ENCODE data around the gene FEV. TPM values are rescaled to one million over a fixed set of nuclear protein-coding genes. Genes with fewer than 3 reads are reported as not detected.
A peak's percentile ranks its signal among the peaks of the same experiment; 100 is the strongest.

FEV gene
- polyA plus RNA-seq, 12 donors, result 0.09 to 5.7 (median 0.17) TPM; not detected in 5

DNA sequence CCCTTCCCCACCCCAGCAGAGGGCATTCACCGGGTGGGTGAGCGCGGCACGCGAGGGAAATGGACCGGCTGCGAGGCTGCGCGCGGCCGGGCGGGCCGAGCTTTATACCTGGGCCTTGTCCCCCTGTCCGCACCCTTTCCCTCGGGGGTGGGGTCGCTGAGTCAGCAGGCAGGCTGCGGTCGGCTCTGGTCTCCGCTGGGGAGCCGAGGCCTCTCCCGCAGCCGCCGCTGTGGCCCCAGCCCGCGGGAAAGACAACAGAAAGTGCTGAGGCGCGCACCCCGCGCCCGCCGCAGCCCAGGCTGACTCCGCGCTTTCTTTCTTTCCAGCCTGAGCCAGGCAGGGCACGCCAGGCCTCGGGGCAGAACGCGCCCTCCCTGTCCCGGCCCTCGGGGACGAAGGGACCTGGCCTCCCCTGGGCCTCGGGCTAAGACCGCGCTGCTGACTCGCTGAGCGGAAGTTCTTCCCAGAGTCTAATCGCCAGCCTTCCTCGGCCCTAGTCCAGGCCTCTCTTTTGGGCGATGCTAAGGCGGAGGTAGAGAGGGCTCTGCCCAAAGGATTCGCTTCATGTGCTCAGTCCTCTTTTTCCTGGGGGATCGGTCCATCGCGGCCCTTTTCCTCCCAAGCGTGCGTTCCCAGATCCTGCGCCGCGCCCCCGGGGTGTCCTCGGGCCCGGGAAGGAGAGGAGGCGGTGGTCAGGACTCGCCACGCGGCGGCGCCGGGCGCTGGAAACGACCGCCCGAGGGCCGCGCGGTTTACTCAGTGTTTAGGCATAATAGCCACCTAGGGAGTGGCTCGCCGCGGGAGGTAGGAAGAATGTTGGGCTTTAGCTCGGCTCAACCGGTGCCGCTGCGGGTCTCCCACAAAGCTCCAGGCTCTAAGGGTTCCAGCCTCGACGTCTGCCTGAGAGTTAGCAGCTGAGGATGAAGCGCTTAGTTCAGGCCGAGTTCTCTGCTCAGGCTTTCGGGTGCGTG is 8.6 kb upstream of the FEV start, which contains the start of gene CRYBA2:
Gene CRYBA2, minus strand, starts transcription at position 78 of the 971 bp plus-strand sequence. CDS start 246 bp downstream, outside the sequence.
- DNase-seq, result no peak

DNA sequence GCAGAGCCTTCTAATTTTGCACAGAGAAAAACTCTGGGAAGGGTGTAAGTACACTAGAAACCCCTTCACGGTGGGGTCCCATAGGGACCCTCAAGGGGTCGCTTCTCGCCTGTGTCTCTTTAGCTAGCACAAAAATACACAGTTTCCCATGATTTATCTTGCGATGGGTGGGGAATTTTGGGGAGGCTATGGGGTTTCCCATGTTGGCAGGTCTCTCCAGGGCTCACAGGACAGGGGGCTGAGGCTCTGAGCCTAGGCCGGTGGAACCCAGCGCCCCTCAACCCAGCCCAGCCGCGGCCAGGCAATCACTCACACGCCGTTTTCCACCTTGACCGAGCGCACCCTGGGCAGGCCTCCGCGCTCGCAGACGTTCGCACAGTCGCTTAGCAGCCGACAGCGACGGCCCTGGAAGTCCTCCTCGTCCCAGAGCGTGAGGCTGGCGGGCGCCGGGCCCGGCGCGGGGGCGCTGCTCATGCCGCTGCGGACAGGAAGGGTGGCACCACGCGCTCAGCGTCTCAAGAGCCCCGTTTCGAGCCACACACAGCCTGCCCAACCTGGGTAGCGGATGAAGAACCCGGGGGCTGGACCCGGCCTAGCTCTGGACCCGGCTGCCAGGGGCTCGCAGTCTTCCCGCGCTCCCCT is 7.8 kb upstream of the FEV start:
- DNase-seq, result no peak

DNA sequence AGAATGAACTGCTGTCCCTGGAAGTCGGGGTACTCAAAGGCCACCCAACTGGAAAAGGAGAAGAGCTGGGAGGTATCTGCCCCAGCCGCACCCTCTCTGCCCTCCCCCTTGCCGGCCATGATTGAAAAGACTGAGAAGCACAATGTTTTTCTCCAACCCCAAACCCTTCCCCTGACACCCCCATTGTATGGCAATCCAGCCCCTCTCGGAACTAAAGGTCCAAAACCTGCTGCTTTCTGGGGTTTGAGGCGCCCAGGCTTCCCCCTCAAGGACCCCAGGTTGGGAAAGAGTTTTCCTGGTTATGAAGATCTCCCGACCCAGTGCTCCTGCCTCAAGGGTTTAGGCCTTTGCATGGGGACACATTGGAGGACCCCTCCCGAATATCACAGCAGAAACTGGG is 7.2 kb upstream of the FEV start:
- DNase-seq, result no peak

DNA sequence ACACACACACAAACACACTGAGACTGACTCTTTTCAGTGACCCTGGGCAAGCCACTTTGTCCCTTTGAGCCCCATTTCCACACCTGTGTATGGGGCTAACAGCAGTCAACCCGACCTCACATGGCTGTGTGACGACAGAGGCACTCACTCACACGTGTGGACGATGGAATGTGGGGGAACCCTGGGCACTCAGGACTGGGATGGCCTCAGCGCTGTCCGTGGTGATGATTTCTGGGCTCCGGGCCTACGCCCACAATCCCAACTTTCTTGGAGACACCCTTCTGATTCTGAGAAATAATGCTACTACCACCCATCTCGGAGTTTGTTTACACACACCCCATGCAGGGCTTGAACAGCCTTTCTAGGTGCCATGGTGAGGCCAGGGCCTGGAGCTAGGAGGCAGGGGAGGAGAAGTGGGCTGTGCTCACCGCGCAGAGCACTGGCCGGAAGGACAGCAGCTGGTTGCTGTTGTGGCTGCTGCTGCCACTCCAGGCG is 6.7 kb upstream of the FEV start:
- DNase-seq, result no peak

DNA sequence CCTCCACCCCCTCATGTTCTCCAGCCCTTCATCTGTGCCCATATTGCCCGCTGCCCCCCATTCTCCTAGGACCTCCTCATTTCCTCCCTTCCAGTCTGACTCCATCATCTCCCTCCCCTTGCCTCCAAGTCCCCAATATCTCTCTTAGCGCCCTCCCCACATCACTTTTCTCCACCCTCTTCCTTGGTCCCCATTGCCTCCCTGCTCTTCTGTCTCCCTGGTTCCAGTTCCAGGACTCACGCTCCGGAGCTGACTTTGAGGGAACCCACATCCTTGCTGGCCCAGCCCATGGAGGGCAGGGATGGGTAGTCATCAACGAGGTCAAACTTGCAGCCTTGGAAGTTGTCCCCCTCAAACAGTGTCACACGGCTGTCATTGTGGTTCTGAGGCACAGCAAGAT is 5.6 kb upstream of the FEV start:
- DNase-seq, result no peak

DNA sequence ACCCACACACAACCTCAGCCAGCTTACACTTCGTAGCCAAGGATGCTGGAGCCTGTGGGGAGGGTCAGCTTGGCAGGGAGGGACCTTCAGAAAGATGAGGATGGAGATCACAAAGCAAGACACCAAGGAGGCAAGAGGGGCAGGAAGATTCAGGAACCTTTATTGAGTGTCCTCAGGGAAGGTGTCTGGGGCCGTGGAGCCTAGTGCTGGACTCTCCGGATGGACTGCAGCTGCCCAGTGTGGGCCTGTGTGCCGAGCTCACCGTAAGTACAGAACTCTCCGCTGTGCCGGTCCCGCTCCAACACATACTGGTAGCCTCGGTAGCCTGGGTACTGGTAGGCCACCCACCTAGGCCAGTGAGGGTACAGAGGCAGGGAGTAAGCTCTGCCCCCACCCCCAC is 5.1 kb upstream of the FEV start:
- no peak for DNase-seq

DNA sequence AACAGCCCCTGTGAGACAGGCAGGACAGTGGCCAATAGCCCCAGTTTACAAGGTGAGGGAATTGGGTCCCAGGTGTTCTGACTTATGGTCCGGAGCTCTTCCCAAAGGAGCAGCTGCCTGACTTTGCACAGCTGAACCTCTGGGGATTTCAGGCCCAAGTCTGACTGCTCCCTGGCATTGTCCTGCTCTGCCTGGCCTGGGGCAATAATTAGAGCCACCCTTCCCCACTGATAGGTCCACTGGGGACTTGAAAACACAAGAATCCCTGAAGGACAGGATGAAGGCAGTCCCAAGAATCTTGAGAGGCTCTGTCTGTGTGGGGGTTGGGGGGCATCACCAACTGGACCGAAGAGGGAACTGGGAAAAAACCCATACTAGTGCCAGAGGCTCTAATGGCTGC is 3.7 kb upstream of the FEV start:
- DNase-seq, result no peak

DNA sequence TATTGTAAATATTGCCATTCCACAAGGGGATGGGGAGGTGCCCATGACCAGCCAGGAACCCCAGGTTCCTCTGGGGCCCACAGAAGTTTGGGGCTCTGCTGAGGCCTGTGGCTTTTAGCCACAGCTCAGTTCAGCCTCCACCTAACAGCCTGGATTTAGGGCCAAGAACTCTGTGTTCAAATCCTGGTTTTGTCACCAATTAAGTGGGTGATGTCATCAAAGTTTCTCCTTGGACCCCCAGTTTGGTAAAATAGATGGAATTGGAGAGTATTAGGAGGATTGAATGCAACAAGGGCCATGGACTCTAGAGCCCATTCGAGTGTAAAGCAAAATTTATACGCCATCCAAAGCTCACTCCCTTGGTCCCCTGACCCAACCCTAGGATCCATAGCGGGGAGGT is 3.2 kb upstream of the FEV start:
- no peak for DNase-seq

DNA sequence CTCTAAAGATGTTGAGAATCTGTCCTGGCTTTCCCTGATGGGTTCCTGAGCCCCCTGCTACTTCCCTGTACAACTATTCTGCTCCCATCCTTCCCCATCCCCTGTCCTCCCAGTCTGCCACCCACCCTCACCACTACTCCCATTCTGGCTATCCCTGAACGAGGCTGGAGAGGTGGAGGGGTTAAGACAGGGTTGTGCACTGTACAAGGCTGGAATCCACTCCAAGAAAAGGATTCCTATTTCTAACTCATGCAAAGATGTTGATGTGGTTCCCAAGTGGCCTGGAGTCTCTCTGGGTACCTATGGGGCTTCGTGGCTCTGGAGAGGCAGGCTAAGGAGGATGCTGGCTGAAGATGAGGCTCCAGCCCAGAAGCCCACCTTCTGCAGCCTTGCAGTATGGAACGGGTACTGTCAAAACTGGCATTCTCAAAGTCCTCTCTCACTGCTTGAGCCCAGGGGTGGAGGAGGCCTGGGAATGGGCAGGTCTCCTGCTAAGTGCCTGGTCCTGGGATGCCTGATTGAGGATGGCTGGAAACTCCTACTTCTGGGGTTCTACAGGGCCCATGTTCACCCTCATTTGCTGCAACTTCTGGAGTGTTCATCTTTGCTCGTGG is 1.3 kb upstream of the FEV start:
- no peak for DNase-seq

DNA sequence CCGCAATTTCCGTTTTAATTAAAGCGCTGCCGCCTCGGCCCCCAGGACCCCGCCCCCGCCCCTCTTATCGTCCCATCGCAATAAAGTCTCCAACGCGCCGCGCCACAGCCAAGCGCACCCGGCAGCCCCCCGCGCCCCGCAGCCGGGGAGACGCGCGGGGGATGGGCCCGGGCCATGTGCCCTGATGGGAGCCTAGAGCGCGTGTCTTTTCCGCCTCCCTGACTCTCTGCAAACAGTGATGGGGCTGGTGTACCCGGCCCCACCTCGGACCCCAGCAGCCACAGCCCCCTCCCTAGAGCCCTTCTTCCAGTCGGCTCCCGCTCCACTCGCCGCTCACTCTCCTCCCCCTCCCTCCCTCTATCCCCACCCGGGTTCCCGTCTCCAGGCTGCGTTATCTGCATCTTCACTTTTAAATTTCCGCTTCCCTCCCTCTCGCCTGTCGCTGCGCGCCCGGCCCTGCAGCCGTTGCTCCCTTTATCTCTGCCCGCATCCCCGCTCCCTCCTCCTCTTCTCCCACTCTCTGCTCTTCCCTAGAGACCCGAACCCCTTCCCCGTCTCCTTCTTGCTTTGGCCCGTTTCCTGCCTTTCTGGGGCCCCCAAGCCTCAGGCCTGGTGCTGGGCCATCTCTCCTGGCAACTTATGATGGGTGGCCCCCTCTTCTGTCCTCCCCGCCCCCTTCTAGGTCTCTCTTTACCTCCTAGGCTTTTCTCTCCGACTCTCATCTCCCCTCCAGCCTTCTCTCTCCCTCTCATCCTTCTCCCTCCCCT is 524 bp upstream of the FEV start:
- DNase-seq, result no peak

DNA sequence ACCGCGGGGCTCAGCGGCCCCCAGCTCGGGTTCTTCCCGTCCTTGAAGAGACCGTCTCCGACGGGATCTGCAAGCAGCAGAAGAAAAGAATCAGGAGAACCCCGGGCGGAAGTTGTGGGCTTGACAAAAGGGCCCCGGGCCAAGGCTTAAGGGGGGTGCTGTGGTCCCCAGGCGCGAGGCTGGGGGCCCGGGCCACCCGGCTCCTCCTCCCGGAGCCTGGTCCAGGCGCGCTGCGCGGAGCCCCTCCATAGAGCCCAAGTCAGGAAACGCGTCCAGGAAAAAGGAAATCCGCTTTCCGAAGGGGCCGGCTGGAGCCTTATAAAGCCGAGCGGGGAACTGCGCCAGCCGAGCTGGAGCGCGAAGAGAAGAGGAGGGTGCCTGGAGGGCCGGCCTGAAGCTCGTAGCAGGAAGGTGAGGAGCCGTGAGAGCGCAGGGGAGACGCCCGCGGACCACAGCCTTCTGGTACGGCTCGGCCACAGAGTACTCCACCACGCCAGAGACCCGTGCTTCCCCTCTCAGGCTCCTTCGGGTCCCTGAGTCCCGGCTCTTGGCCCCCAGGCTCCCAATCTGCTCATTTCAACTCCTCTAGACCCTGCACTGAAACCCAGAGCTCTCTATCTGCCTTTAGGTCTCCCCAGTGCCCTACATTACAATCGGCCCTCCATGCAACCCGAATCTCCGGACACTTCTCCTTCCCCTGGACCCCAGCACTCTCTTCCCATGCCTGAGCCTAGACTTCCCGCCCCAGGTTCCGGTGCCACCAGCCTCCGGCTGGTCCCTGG is 554 bp downstream of the FEV start:
- peak; percentile 41 for DNase-seq

DNA sequence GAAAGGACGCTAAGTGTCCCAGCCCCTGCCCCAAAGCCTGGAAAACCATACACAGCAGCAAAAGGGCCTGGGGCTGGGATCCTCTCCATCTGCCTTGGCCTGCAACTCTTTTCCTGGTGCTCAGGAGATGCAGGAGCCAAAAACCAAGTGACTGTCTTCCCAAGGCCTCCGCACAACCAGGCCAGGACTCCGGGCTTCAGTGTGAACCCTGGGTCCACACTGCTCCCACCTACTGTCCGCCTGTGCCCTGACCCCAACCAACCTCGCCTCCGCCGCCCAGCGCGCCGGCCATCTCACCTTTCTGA is 1.1 kb downstream of the FEV start:
- no peak for DNase-seq

DNA sequence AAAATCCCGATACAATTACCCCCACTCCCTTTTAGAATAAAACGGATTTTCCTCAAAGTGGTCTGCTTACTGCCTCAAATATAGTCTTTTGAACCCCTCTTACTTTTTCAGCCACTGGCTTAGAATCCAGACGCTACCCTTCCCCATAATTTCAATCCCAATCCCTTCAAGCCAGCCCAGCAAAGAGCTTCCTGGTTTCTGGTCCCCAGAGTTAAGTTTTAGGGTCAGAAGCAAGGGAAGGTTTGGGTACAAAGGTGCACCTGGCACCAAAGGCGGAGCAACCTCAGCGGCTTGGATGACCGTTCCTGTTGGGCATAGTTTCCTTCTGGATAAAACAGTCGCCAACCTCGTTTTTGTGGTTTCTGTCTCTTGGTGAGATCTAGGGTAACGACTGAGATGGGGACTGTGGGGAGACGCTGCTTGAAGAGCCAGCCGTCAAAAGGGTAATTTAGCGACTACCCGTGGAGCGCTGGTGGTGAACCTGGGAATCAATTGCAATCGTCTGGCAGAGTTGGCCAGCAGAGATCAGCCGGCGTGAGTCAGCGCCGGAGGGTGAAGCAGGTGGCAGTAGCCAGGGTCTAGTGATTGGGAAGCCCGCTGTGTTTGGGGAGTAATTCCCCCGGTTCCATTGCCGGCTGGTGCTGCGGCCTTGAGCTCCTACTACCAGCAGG is 1.6 kb downstream of the FEV start:
- DNase-seq, result no peak

DNA sequence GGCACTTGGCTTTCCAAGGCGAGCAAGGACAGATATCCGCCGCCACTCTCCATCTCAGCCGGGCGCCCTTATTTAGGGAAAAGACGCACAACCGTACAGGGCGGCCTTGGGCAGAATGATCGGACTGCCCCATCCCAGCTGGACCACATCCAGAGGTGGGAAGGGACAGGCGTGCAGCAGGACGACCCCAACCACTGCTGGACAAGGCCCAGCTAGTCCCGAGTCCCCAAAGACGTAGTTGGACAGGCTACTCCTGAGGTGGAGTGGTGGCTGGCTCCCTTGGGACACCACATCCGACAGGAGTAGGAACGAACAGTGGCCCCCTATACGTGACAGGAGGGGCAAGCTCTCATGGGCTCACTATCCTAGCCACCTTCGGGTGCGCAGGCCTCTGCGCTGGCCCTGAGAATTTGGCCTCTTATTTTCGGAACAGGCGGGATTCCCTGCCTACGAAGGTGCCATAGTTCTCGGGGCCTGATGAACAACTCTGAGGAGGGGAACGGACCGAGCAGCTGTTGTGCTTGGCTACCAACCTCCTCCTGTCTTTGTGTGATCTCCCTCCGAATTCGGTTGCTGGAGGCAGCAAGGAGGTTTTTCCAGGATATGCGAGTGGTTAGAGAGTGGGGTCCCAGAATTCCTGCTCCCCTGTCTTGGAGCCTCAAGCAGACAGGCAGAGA is 2.3 kb downstream of the FEV start:
- no peak for DNase-seq

DNA sequence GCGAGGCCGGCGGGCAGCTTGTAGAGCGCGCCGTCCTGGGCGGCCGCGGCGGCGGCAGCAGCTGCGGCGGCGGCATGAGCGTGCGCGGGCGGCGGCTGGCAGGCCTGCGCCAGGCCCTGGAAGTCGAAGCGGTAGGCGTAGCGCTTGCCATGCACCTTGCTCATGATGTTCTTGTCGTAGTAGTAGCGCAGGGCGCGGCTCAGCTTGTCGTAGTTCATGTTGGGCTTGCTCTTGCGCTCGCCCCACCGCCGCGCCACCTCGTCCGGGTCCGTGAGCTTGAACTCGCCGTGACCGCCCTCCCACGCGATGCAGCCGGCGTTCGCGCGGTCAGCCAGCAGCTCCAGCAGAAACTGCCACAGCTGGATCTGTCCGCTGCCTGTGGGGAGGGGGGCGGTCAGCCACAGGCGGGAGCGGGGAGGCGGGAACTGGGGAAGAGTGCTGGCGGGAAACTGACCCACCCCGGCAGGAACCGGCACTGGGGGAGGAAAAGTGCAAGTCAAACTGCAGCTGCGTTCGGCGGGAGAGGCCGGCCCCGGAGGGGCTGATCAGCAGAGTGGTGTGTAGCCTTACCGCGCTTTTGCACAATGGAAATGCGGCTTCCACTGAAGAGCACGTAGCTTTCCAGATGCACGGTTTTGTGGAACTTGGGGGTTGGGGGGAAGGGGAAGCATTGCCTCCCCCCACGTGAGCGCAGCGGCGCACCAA is 3.0 kb downstream of the FEV start:
- peak; percentile 45 for DNase-seq

DNA sequence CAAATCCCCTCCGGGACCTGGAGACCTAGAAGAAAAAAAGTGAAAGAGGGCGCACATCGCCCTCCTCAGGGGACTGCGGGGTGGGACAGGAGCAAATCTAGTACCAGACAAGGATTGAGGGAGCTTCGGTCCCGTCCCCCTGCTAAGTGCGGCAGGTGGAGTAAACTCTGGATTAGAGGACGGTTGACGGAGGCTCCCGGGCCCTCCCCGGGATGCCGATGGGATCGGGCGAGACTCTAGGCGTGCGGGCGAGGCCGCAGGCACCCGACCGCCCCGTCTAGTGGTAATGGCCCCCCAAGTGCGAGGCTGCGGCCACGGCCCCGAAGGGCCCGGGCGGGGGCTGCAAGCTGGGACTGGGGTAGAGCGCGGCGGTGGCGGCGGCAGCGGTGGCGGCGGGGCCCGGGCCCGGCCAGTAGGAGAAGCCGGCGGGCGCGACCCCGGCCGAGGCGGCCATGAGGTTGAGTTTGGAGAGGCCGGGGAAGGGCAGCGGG is 3.5 kb downstream of the FEV start:
- DNase-seq, result no peak

DNA sequence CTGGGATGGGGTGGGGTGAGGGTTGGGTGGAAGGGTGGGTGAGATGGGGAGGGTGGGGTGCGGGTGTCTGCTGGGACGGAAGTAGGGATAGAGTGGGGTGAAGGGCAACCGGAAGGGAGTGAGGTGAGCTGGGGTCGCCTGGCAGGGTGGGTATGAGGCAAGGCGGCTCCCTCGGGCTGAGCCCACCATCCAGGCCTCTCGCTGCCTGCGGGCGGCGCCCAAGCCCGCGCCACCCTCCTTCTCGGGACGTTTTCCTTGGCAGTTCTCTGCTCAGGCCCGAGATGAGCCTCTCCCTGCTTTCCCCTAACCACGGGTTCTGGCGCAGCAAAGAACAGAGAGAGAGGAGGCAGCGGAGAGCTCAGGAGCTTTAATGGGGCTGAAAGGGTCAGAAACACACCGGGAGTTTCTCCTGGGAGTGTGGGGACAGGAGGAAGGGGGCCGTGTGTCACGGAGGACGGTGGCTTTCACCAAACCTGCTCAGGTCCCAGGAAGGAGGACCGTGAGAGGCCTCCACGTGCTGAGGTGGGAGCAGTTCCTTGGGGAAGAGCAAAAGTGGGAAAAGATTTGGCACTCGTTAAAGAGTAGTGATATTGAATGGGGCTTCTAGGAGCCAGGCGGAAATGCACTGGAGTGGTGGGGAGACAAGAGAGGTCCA is 4.1 kb downstream of the FEV start:
- DNase-seq, result no peak

Measured in muscle of arm (tissue), 12 donors.